ENCODE measurements around the gene DLX3. TPM values are rescaled to one million over a fixed set of nuclear protein-coding genes. Genes with fewer than 3 reads are reported as not detected.

DLX3 gene
- total and polyA plus RNA-seq, 4 donors: 0.10 to 0.44 (median 0.39) TPM; not detected in 1

- H3K4me1 ChIP-seq (ENCODE audit: control insufficient read depth, insufficient read depth, low read length): peaks cover 21% of the 10 kb centered on the region
- H3K27me3 ChIP-seq (ENCODE audit: control insufficient read depth, insufficient read depth, low read length): peaks cover 5% of the 10 kb centered on the region
- no peak overlapping the region for H3K4me3 ChIP-seq (ENCODE audit: low read depth, low read length)
- DNase-seq (ENCODE audit: low read depth in 4 of 6, low spot score in 6 of 6): no peak
- H3K9me3 ChIP-seq (ENCODE audit: control insufficient read depth, insufficient read depth, low read length): no peaks in the 10 kb centered on the region
- H3K27ac ChIP-seq (ENCODE audit: low read depth, low read length): no peak overlapping the region
- H3K36me3 ChIP-seq (ENCODE audit: control insufficient read depth, insufficient read depth, low read length): no peaks in the 10 kb centered on the region
- 83% methylated on average over 1 of the region's 1 CpG for WGBS (ENCODE audit: insufficient coverage)
These were observed 40.9 kb upstream of the DLX3 start for GRCh38 chr17:50035945-50036344.

- peak in 1 of 6 donors; percentile 33 for DNase-seq (ENCODE audit: low read depth in 4 of 6, low spot score in 6 of 6)
- Histone ChIP-seq H3K4me3 (ENCODE audit: low read depth, low read length) (no peak overlapping the region), H3K27ac (ENCODE audit: low read depth, low read length) (no peak overlapping the region), H3K4me1 (ENCODE audit: control insufficient read depth, insufficient read depth, low read length) (peaks cover 21% of the 10 kb centered on the region), H3K9me3 (ENCODE audit: control insufficient read depth, insufficient read depth, low read length) (no peaks in the 10 kb centered on the region), H3K27me3 (ENCODE audit: control insufficient read depth, insufficient read depth, low read length) (peaks cover 5% of the 10 kb centered on the region), H3K36me3 (ENCODE audit: control insufficient read depth, insufficient read depth, low read length) (no peaks in the 10 kb centered on the region)
- 70% methylated on average over 4 of the region's 5 CpGs for WGBS (ENCODE audit: insufficient coverage)
These were observed 40.4 kb upstream of the DLX3 start for GRCh38 chr17:50035421-50035879.

- H3K36me3 ChIP-seq (ENCODE audit: control insufficient read depth, insufficient read depth, low read length): no peaks in the 10 kb centered on the region
- no peak overlapping the region for H3K4me3 ChIP-seq (ENCODE audit: low read depth, low read length)
- H3K4me1 ChIP-seq (ENCODE audit: control insufficient read depth, insufficient read depth, low read length): peaks cover 21% of the 10 kb centered on the region
- WGBS (ENCODE audit: insufficient coverage): 71% methylated on average over 8 of the region's 16 CpGs
- peaks cover 5% of the 10 kb centered on the region for H3K27me3 ChIP-seq (ENCODE audit: control insufficient read depth, insufficient read depth, low read length)
- no peak overlapping the region for H3K27ac ChIP-seq (ENCODE audit: low read depth, low read length)
- no peak for DNase-seq (ENCODE audit: low read depth in 4 of 6, low spot score in 6 of 6)
- H3K9me3 ChIP-seq (ENCODE audit: control insufficient read depth, insufficient read depth, low read length): no peaks in the 10 kb centered on the region
These were observed 39.7 kb upstream of the DLX3 start for GRCh38 chr17:50034498-50035364.

- no peak overlapping the region for H3K27ac ChIP-seq (ENCODE audit: low read depth, low read length)
- H3K9me3 ChIP-seq (ENCODE audit: control insufficient read depth, insufficient read depth, low read length): no peaks in the 10 kb centered on the region
- peak in 1 of 6 donors; percentile 53 for DNase-seq (ENCODE audit: low read depth in 4 of 6, low spot score in 6 of 6)
- peaks cover 21% of the 10 kb centered on the region for H3K4me1 ChIP-seq (ENCODE audit: control insufficient read depth, insufficient read depth, low read length)
- H3K36me3 ChIP-seq (ENCODE audit: control insufficient read depth, insufficient read depth, low read length): no peaks in the 10 kb centered on the region
- H3K4me3 ChIP-seq (ENCODE audit: low read depth, low read length): no peak overlapping the region
- WGBS (ENCODE audit: insufficient coverage): 57% methylated on average over 3 of the region's 6 CpGs
- peaks cover 2% of the 10 kb centered on the region for H3K27me3 ChIP-seq (ENCODE audit: control insufficient read depth, insufficient read depth, low read length)
These were observed 38.3 kb upstream of the DLX3 start for GRCh38 chr17:50033316-50033715.

- DNase-seq (ENCODE audit: low read depth in 4 of 6, low spot score in 6 of 6): no peak
- no peaks in the 10 kb centered on the region for H3K9me3 ChIP-seq (ENCODE audit: control insufficient read depth, insufficient read depth, low read length)
- WGBS (ENCODE audit: insufficient coverage): 89% methylated on average over 7 of the region's 7 CpGs
- no peaks in the 10 kb centered on the region for H3K36me3 ChIP-seq (ENCODE audit: control insufficient read depth, insufficient read depth, low read length)
- no peak overlapping the region for H3K27ac ChIP-seq (ENCODE audit: low read depth, low read length)
- no peak overlapping the region for H3K4me3 ChIP-seq (ENCODE audit: low read depth, low read length)
- peaks cover 18% of the 10 kb centered on the region for H3K4me1 ChIP-seq (ENCODE audit: control insufficient read depth, insufficient read depth, low read length)
- H3K27me3 ChIP-seq (ENCODE audit: control insufficient read depth, insufficient read depth, low read length): peaks cover 14% of the 10 kb centered on the region
These were observed 34.2 kb upstream of the DLX3 start for GRCh38 chr17:50029185-50029584.

GRCh38 chr17:50028736-50029120 lies 33.7 kb upstream of the DLX3 start:
- 90% methylated on average over 2 of the region's 6 CpGs for WGBS (ENCODE audit: insufficient coverage)
- peaks cover 18% of the 10 kb centered on the region for H3K4me1 ChIP-seq (ENCODE audit: control insufficient read depth, insufficient read depth, low read length)
- no peak for DNase-seq (ENCODE audit: low read depth in 4 of 6, low spot score in 6 of 6)
- H3K36me3 ChIP-seq (ENCODE audit: control insufficient read depth, insufficient read depth, low read length): no peaks in the 10 kb centered on the region
- no peak overlapping the region for H3K4me3 ChIP-seq (ENCODE audit: low read depth, low read length)
- no peak overlapping the region for H3K27ac ChIP-seq (ENCODE audit: low read depth, low read length)
- peaks cover 14% of the 10 kb centered on the region for H3K27me3 ChIP-seq (ENCODE audit: control insufficient read depth, insufficient read depth, low read length)
- no peaks in the 10 kb centered on the region for H3K9me3 ChIP-seq (ENCODE audit: control insufficient read depth, insufficient read depth, low read length)

GRCh38 chr17:50027881-50028735 lies 33.1 kb upstream of the DLX3 start:
- H3K36me3 ChIP-seq (ENCODE audit: control insufficient read depth, insufficient read depth, low read length): no peaks in the 10 kb centered on the region
- H3K4me1 ChIP-seq (ENCODE audit: control insufficient read depth, insufficient read depth, low read length): peaks cover 18% of the 10 kb centered on the region
- H3K27me3 ChIP-seq (ENCODE audit: control insufficient read depth, insufficient read depth, low read length): peaks cover 14% of the 10 kb centered on the region
- no peak overlapping the region for H3K4me3 ChIP-seq (ENCODE audit: low read depth, low read length)
- 65% methylated on average over 14 of the region's 20 CpGs for WGBS (ENCODE audit: insufficient coverage)
- H3K9me3 ChIP-seq (ENCODE audit: control insufficient read depth, insufficient read depth, low read length): no peaks in the 10 kb centered on the region
- H3K27ac ChIP-seq (ENCODE audit: low read depth, low read length): no peak overlapping the region
- DNase-seq (ENCODE audit: low read depth in 4 of 6, low spot score in 6 of 6): no peak

GRCh38 chr17:50027172-50027880 lies 32.3 kb upstream of the DLX3 start:
- Histone ChIP-seq H3K36me3 (ENCODE audit: control insufficient read depth, insufficient read depth, low read length) (no peaks in the 10 kb centered on the region), H3K9me3 (ENCODE audit: control insufficient read depth, insufficient read depth, low read length) (no peaks in the 10 kb centered on the region), H3K4me1 (ENCODE audit: control insufficient read depth, insufficient read depth, low read length) (peaks cover 18% of the 10 kb centered on the region), H3K4me3 (ENCODE audit: low read depth, low read length) (no peak overlapping the region), H3K27me3 (ENCODE audit: control insufficient read depth, insufficient read depth, low read length) (peaks cover 14% of the 10 kb centered on the region), H3K27ac (ENCODE audit: low read depth, low read length) (no peak overlapping the region)
- peak in 1 of 6 donors; percentile 12 for DNase-seq (ENCODE audit: low read depth in 4 of 6, low spot score in 6 of 6)
- 11% methylated on average over 26 of the region's 27 CpGs for WGBS (ENCODE audit: insufficient coverage)

GRCh38 chr17:50026837-50027171 lies 31.8 kb upstream of the DLX3 start:
- H3K36me3 ChIP-seq (ENCODE audit: control insufficient read depth, insufficient read depth, low read length): no peaks in the 10 kb centered on the region
- peak; percentile 43 to 93 (median 64) for DNase-seq (ENCODE audit: low read depth in 4 of 6, low spot score in 6 of 6)
- H3K27me3 ChIP-seq (ENCODE audit: control insufficient read depth, insufficient read depth, low read length): peaks cover 14% of the 10 kb centered on the region
- H3K9me3 ChIP-seq (ENCODE audit: control insufficient read depth, insufficient read depth, low read length): no peaks in the 10 kb centered on the region
- no peak overlapping the region for H3K4me3 ChIP-seq (ENCODE audit: low read depth, low read length)
- H3K27ac ChIP-seq (ENCODE audit: low read depth, low read length): no peak overlapping the region
- H3K4me1 ChIP-seq (ENCODE audit: control insufficient read depth, insufficient read depth, low read length): peaks cover 18% of the 10 kb centered on the region
- 17% methylated on average over 1 of the region's 6 CpGs for WGBS (ENCODE audit: insufficient coverage)

Measured in spinal cord (tissue), 10 donors.